ENCODE measurements around the gene HM13.

The HM13 gene

DNA sequence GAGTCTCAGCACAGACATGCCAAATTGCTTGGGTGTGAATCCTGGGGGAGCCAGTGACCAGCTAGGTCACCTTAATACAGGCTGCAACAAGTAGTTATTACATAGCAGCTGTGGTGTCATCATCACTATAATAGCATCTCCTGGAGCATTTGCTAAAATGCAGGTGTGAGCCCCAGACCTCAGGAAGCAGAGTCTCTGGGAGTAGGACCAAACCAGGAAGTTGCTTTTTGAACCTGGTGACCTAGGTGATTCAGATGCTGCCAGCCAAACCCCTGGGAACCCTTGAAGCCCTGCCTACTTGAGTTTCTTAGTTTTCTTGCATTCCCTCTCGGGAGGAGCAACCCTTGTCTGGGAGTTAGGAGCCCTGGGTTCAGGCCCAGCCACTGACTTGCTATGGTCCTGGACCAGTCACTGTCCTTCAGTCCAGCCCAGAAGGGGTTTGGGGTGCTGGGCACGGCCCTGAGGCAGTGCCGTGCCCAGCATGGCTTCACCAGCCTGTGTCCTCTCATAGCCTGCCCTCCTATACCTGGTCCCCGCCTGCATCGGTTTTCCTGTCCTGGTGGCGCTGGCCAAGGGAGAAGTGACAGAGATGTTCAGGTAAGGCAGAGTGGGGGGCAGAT, 51.6 kb downstream of the HM13 start:
- Histone ChIP-seq H3K36me3 (ENCODE audit: control insufficient read depth in 4 of 4, insufficient read depth in 4 of 4, low read length in 3 of 4) (peaks cover 7 to 87% (median 54%) of the 10 kb centered on the region in 4 experiments), H3K27me3 (replicated peaks in 2 of 5; ENCODE audit: control insufficient read depth in 4 of 5, insufficient read depth in 5 of 5, low read length in 4 of 5) (no peaks in the 10 kb centered on the region), H3K4me1 (ENCODE audit: control extremely low read depth in 1 of 4, control insufficient read depth in 4 of 4, insufficient read depth in 4 of 4, low read length in 3 of 4) (peaks cover 0 to 47% (median 30%) of the 10 kb centered on the region in 4 experiments), H3K27ac (ENCODE audit: insufficient read depth in 1 of 2, low read depth in 1 of 2, low read length in 2 of 2, poor library complexity in 1 of 2, severe bottlenecking in 2 of 2) (peak overlapping the region in 1 of 2 experiments; percentile 23), H3K9me3 (ENCODE audit: control extremely low read depth in 1 of 5, control insufficient read depth in 4 of 5, insufficient read depth in 2 of 5, low read depth in 1 of 5, low read length in 4 of 5) (no peaks in the 10 kb centered on the region), H3K4me3 (ENCODE audit: control insufficient read depth in 1 of 7, extremely low read depth in 1 of 7, insufficient read depth in 4 of 7, low read depth in 2 of 7, low read length in 6 of 7) (no peak overlapping the region)
- ChIA-PET CTCF (interaction anchor here (1.0 to 28.5 kb wide), 7 partner anchors 10 to 145 kb away, joined by 3 to 1047 read pairs (median 5); partner anchors contain the start of gene ID1), POLR2A (interaction anchor here (0.7 to 1.8 kb wide), 2 partner anchors 39 to 50 kb away, joined by 6 to 9 read pairs; partner anchors contain the start of gene ID1)
- no peak for DNase-seq
- 95% methylated on average over 6 of the region's 6 CpGs for WGBS (ENCODE audit: insufficient coverage)

DNA sequence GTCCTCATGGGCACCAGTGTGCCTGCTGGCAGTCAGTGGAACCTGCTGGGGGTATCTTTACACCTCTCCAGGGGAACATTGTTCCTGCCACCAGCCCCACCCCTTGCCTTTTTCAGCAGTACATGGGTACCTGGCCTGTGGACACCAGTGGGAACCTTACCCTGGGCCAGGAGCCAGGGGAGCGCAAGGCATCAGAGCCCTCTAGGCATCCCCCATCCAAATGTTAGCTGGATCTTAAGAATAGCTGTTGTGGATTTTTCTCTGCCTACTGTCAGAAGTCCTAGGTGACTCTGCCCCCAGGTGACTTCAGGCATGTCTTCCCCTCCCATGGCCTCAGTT, 52.0 kb downstream of the HM13 start:
- Histone ChIP-seq H3K4me3 (ENCODE audit: control insufficient read depth in 1 of 7, extremely low read depth in 1 of 7, insufficient read depth in 4 of 7, low read depth in 2 of 7, low read length in 6 of 7) (no peak overlapping the region), H3K27me3 (replicated peaks in 2 of 5; ENCODE audit: control insufficient read depth in 4 of 5, insufficient read depth in 5 of 5, low read length in 4 of 5) (no peaks in the 10 kb centered on the region), H3K36me3 (ENCODE audit: control insufficient read depth in 4 of 4, insufficient read depth in 4 of 4, low read length in 3 of 4) (peaks cover 7 to 85% (median 53%) of the 10 kb centered on the region in 4 experiments), H3K27ac (ENCODE audit: insufficient read depth in 1 of 2, low read depth in 1 of 2, low read length in 2 of 2, poor library complexity in 1 of 2, severe bottlenecking in 2 of 2) (peak overlapping the region in 1 of 2 experiments; percentile 23), H3K9me3 (ENCODE audit: control extremely low read depth in 1 of 5, control insufficient read depth in 4 of 5, insufficient read depth in 2 of 5, low read depth in 1 of 5, low read length in 4 of 5) (no peaks in the 10 kb centered on the region), H3K4me1 (ENCODE audit: control extremely low read depth in 1 of 4, control insufficient read depth in 4 of 4, insufficient read depth in 4 of 4, low read length in 3 of 4) (peaks cover 0 to 43% (median 30%) of the 10 kb centered on the region in 4 experiments)
- ChIA-PET CTCF (interaction anchor here (0.9 to 28.5 kb wide), 9 partner anchors 10 to 172 kb away, joined by 3 to 1047 read pairs (median 6); partner anchors contain the start of gene ID1), POLR2A (interaction anchor here (0.6 to 8.6 kb wide), 2 partner anchors 30 to 42 kb away, joined by 3 to 292 read pairs; partner anchors contain the start of gene ID1)
- WGBS (ENCODE audit: insufficient coverage) = 100% methylated on average over 1 of the region's 1 CpG
- no peak for DNase-seq

DNA sequence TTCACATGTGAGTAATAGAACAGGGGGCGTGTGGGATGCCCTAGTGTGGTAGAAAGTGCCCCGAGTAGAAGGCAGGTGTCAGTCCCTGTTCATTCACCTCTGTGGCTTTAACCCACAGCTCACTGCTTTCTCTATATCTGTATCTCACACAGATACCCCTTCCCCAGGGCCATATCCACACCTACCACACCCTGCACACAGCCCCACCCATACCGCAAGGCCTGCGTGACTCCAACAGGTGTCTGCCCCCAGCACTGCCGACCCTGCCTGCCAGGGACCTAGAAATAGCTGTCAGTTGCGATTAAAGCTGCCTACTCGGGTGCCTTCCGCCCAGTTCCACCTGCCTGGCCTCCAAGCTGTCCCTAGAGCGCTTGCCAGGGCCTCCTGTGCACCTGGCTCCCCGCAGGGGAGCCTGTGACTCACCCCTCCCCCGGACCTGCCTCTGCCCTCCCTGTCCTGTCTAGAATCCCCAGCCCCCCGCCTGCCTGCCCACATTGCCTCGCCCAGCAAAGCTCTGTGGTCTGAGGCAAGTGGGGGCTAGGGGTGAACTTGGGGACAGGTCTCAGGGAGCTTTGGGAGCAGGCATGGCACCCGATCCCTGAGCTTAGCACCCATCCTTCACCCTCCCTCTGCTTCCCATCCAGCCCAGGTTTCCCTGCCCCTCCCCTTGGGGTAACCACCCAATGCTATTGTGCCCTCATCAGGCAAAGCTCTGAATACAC, 52.6 kb downstream of the HM13 start:
- Histone ChIP-seq H3K4me1 (ENCODE audit: control extremely low read depth in 1 of 4, control insufficient read depth in 4 of 4, insufficient read depth in 4 of 4, low read length in 3 of 4) (peaks cover 0 to 43% (median 30%) of the 10 kb centered on the region in 4 experiments), H3K36me3 (ENCODE audit: control insufficient read depth in 4 of 4, insufficient read depth in 4 of 4, low read length in 3 of 4) (peaks cover 3 to 79% (median 47%) of the 10 kb centered on the region in 4 experiments), H3K27ac (ENCODE audit: insufficient read depth in 1 of 2, low read depth in 1 of 2, low read length in 2 of 2, poor library complexity in 1 of 2, severe bottlenecking in 2 of 2) (peak overlapping the region in 1 of 2 experiments; percentile 23), H3K9me3 (ENCODE audit: control extremely low read depth in 1 of 5, control insufficient read depth in 4 of 5, insufficient read depth in 2 of 5, low read depth in 1 of 5, low read length in 4 of 5) (no peaks in the 10 kb centered on the region), H3K4me3 (ENCODE audit: control insufficient read depth in 1 of 7, extremely low read depth in 1 of 7, insufficient read depth in 4 of 7, low read depth in 2 of 7, low read length in 6 of 7) (no peak overlapping the region), H3K27me3 (replicated peaks in 2 of 5; ENCODE audit: control insufficient read depth in 4 of 5, insufficient read depth in 5 of 5, low read length in 4 of 5) (no peaks in the 10 kb centered on the region)
- ChIA-PET POLR2A (interaction anchor here (0.6 to 8.6 kb wide), 3 partner anchors 30 to 161 kb away, joined by 3 to 292 read pairs (median 3); partner anchors contain the start of gene ID1), CTCF (interaction anchor here (0.9 to 28.5 kb wide), 11 partner anchors 11 to 172 kb away, joined by 3 to 1047 read pairs (median 6); partner anchors contain the start of gene ID1)
- DNase-seq = peak in 1 of 3 donors; percentile 51
- 81% methylated on average over 9 of the region's 14 CpGs for WGBS (ENCODE audit: insufficient coverage)

DNA sequence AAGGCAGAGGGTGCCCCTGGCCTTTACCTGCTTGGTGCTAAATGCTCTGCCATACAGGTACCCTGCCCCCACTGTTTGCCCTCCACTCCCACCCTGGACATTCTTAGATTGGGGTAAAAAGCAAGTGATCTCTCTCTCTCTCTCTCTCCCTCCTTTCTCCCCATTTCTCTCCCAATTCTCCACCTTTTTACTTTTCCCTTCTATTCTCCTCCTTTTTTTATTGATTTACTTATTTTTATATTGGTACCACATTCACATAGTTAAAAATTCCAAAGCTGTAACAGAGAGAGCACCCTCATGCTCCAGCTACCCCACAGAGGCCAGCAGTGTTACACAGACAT, 53.1 kb downstream of the HM13 start:
- no peaks in the 10 kb centered on the region for H3K27me3 ChIP-seq (replicated peaks in 2 of 5; ENCODE audit: control insufficient read depth in 4 of 5, insufficient read depth in 5 of 5, low read length in 4 of 5)
- H3K4me1 ChIP-seq (ENCODE audit: control extremely low read depth in 1 of 4, control insufficient read depth in 4 of 4, insufficient read depth in 4 of 4, low read length in 3 of 4) = peaks cover 0 to 47% (median 34%) of the 10 kb centered on the region in 4 experiments
- H3K36me3 ChIP-seq (ENCODE audit: control insufficient read depth in 4 of 4, insufficient read depth in 4 of 4, low read length in 3 of 4) = peaks cover 3 to 74% (median 42%) of the 10 kb centered on the region in 4 experiments
- peak overlapping the region in 1 of 2 experiments; percentile 6 for H3K27ac ChIP-seq (ENCODE audit: insufficient read depth in 1 of 2, low read depth in 1 of 2, low read length in 2 of 2, poor library complexity in 1 of 2, severe bottlenecking in 2 of 2)
- ChIA-PET CTCF (interaction anchor here (0.9 to 28.5 kb wide), 11 partner anchors 11 to 171 kb away, joined by 3 to 1047 read pairs (median 6); partner anchors contain the start of gene ID1), POLR2A (interaction anchor here (8.6 kb wide), 1 partner anchor 41 kb away, joined by 292 read pairs; the partner anchor contains the start of gene ID1)
- DNase-seq = no peak
- H3K9me3 ChIP-seq (ENCODE audit: control extremely low read depth in 1 of 5, control insufficient read depth in 4 of 5, insufficient read depth in 2 of 5, low read depth in 1 of 5, low read length in 4 of 5) = no peaks in the 10 kb centered on the region
- no peak overlapping the region for H3K4me3 ChIP-seq (ENCODE audit: control insufficient read depth in 1 of 7, extremely low read depth in 1 of 7, insufficient read depth in 4 of 7, low read depth in 2 of 7, low read length in 6 of 7)

DNA sequence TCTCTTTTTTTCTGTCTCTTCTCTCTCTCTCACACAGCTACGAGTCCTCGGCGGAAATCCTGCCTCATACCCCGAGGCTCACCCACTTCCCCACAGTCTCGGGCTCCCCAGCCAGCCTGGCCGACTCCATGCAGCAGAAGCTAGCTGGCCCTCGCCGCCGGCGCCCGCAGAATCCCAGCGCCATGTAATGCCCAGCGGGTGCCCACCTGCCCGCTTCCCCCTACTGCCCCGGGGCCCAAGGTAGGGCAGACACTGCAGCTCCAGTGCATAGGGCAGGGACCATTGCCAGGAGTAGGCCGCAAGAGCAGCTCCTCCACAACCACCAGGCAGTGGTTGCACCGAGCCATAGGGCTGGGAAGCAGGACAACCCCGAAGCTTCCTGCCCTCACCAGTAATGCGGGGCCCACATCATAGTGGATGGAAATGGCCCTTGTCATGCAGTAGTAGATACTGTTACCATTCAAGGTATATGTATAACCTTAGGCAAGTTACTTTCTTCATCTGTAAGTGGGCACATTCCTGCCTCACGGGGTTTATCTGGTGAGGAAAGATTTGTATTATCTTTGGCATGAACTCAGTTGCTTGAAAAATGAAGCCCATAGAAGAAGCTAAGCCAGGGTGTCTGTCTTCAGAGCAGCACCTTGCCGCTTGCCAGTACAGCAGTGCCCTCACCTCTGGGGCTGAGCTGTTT, 53.9 kb downstream of the HM13 start:
- H3K27ac ChIP-seq (ENCODE audit: insufficient read depth in 1 of 2, low read depth in 1 of 2, low read length in 2 of 2, poor library complexity in 1 of 2, severe bottlenecking in 2 of 2) = peak overlapping the region in 1 of 2 experiments; percentile 31
- ChIA-PET POLR2A (interaction anchor here (8.6 kb wide), 1 partner anchor 40 kb away, joined by 292 read pairs; the partner anchor contains the start of gene ID1), CTCF (interaction anchor here (0.9 to 28.5 kb wide), 12 partner anchors 9 to 160 kb away, joined by 3 to 1047 read pairs (median 5); partner anchors contain the start of gene ID1)
- H3K4me3 ChIP-seq (ENCODE audit: control insufficient read depth in 1 of 7, extremely low read depth in 1 of 7, insufficient read depth in 4 of 7, low read depth in 2 of 7, low read length in 6 of 7) = peak overlapping the region in 1 of 7 experiments; percentile 10
- no peaks in the 10 kb centered on the region for H3K27me3 ChIP-seq (replicated peaks in 2 of 5; ENCODE audit: control insufficient read depth in 4 of 5, insufficient read depth in 5 of 5, low read length in 4 of 5)
- 72% methylated on average over 21 of the region's 21 CpGs for WGBS (ENCODE audit: insufficient coverage)
- no peaks in the 10 kb centered on the region for H3K9me3 ChIP-seq (ENCODE audit: control extremely low read depth in 1 of 5, control insufficient read depth in 4 of 5, insufficient read depth in 2 of 5, low read depth in 1 of 5, low read length in 4 of 5)
- H3K4me1 ChIP-seq (ENCODE audit: control extremely low read depth in 1 of 4, control insufficient read depth in 4 of 4, insufficient read depth in 4 of 4, low read length in 3 of 4) = peaks cover 0 to 47% (median 39%) of the 10 kb centered on the region in 4 experiments
- DNase-seq = no peak
- peaks cover 3 to 66% (median 36%) of the 10 kb centered on the region in 4 experiments for H3K36me3 ChIP-seq (ENCODE audit: control insufficient read depth in 4 of 4, insufficient read depth in 4 of 4, low read length in 3 of 4)

DNA sequence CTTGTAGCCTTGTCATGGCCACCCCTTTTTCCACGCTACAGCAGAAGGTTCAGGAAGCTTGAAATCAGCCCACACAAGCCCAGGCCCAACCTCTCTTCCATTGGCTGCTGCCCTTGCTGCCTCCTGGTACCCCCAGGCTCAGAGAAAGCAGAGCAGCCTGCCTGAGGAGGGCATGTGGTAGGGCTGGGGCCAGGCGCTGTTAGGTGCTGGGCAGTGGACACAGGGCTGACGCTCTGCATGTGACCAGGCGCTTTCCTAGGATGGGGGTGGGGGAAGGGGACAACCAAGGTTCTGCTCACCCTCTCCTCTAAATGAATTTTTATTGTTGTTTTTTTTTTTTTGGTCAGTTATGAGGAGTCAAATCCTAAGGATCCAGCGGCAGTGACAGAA, 54.5 kb downstream of the HM13 start:
- ChIA-PET CTCF (interaction anchor here (1.2 to 28.5 kb wide), 10 partner anchors 13 to 159 kb away, joined by 3 to 1047 read pairs (median 8); partner anchors contain the start of genes BCL2L1 and ID1), POLR2A (interaction anchor here (8.6 kb wide), 1 partner anchor 40 kb away, joined by 292 read pairs; the partner anchor contains the start of gene ID1)
- Histone ChIP-seq H3K4me1 (ENCODE audit: control extremely low read depth in 1 of 4, control insufficient read depth in 4 of 4, insufficient read depth in 4 of 4, low read length in 3 of 4) (peaks cover 0 to 53% (median 45%) of the 10 kb centered on the region in 4 experiments), H3K27me3 (replicated peaks in 2 of 5; ENCODE audit: control insufficient read depth in 4 of 5, insufficient read depth in 5 of 5, low read length in 4 of 5) (no peaks in the 10 kb centered on the region), H3K27ac (ENCODE audit: insufficient read depth in 1 of 2, low read depth in 1 of 2, low read length in 2 of 2, poor library complexity in 1 of 2, severe bottlenecking in 2 of 2) (peak overlapping the region in 1 of 2 experiments; percentile 31), H3K36me3 (ENCODE audit: control insufficient read depth in 4 of 4, insufficient read depth in 4 of 4, low read length in 3 of 4) (peaks cover 3 to 61% (median 34%) of the 10 kb centered on the region in 4 experiments), H3K4me3 (ENCODE audit: control insufficient read depth in 1 of 7, extremely low read depth in 1 of 7, insufficient read depth in 4 of 7, low read depth in 2 of 7, low read length in 6 of 7) (no peak overlapping the region), H3K9me3 (ENCODE audit: control extremely low read depth in 1 of 5, control insufficient read depth in 4 of 5, insufficient read depth in 2 of 5, low read depth in 1 of 5, low read length in 4 of 5) (no peaks in the 10 kb centered on the region)
- WGBS (ENCODE audit: insufficient coverage) = 86% methylated on average over 1 of the region's 5 CpGs
- DNase-seq = no peak

All from common myeloid progenitor, CD34-positive (primary cell).